ENCODE results near the gene POLR1E.
"Not testable (repeated sequence)": the region's sequence is repeated elsewhere in the genome, so short reads cannot be mapped to it uniquely, and the experiment has no call there.

Gene POLR1E

GRCh38 chr9:37468620-37469019 is 17.1 kb upstream of the POLR1E start:
- no peaks in the 10 kb centered on the region for H3K9me3 ChIP-seq (replicated peaks; ENCODE audit: insufficient read depth, low read length)
- 0 out of 2 replicates have a peak, but pooled peaks cover 6% of the 10 kb centered on the region for H3F3A ChIP-seq (ENCODE audit: insufficient read depth, low read length)
- DNase-seq, result no peak
- H3K4me1 ChIP-seq (ENCODE audit: low read length), result peaks cover 11% of the 10 kb centered on the region; the same call in 1 of the 2 replicates
- no peaks in the 10 kb centered on the region for H4K20me1 ChIP-seq (ENCODE audit: insufficient read depth, low read length)
- no peak overlapping the region for H3K9ac ChIP-seq (ENCODE audit: low read length)
- H3K27ac ChIP-seq (ENCODE audit: low read length), result no peak overlapping the region
- no peaks in the 10 kb centered on the region for H3K27me3 ChIP-seq (replicated peaks; ENCODE audit: insufficient read depth, low read length)
- no peaks in the 10 kb centered on the region for H3K36me3 ChIP-seq (replicated peaks; ENCODE audit: insufficient read depth, low read length)
- H3K79me2 ChIP-seq (ENCODE audit: low read length), result peaks cover 12% of the 10 kb centered on the region
- no peaks in the 10 kb centered on the region for H3K9me2 ChIP-seq (replicated peaks; ENCODE audit: insufficient read depth, low read length)
- H2AFZ ChIP-seq (ENCODE audit: low read length), result no peak overlapping the region
- no peak overlapping the region for H3K4me2 ChIP-seq (ENCODE audit: low read depth, low read length)
- TF ChIP-seq EZH2 (optimal IDR thresholded peaks at IDR 0.05; ENCODE audit: low read depth, low read length) (no peak), EZH2phosphoT487 (IDR thresholded peaks at IDR 0.05; ENCODE audit: low read length) (no peak), CTCF (IDR thresholded peaks at IDR 0.05; ENCODE audit: low read length) (no peak)
- H3K4me3 ChIP-seq (ENCODE audit: low read length), result no peak overlapping the region

- no peaks in the 10 kb centered on the region for H3K79me2 ChIP-seq (ENCODE audit: low read length)
- no peak overlapping the region for H3K27ac ChIP-seq (ENCODE audit: low read length)
- H4K20me1 ChIP-seq (ENCODE audit: insufficient read depth, low read length), result no peaks in the 10 kb centered on the region
- 0 out of 2 replicates have a peak, but pooled peaks cover 4% of the 10 kb centered on the region for H3K4me1 ChIP-seq (ENCODE audit: low read length)
- peak overlapping the region; percentile 57 for H3K4me3 ChIP-seq (ENCODE audit: low read length)
- H3K9me3 ChIP-seq (replicated peaks; ENCODE audit: insufficient read depth, low read length), result no peaks in the 10 kb centered on the region
- no peaks in the 10 kb centered on the region for H3K9me2 ChIP-seq (replicated peaks; ENCODE audit: insufficient read depth, low read length)
- H3K9ac ChIP-seq (ENCODE audit: low read length), result peak overlapping the region; percentile 36; the same call in 1 of the 2 replicates
- no peaks in the 10 kb centered on the region for H3K27me3 ChIP-seq (replicated peaks; ENCODE audit: insufficient read depth, low read length)
- no peaks in the 10 kb centered on the region for H3K36me3 ChIP-seq (replicated peaks; ENCODE audit: insufficient read depth, low read length)
- peak overlapping the region; percentile 81 for H3K4me2 ChIP-seq (ENCODE audit: low read depth, low read length)
- H3F3A ChIP-seq (ENCODE audit: insufficient read depth, low read length), result no peaks in the 10 kb centered on the region
- TF ChIP-seq CTCF (IDR thresholded peaks at IDR 0.05; ENCODE audit: low read length) (no peak), EZH2phosphoT487 (IDR thresholded peaks at IDR 0.05; ENCODE audit: low read length) (no peak), EZH2 (optimal IDR thresholded peaks at IDR 0.05; ENCODE audit: low read depth, low read length) (no peak)
- no peak for DNase-seq
- peak overlapping the region; percentile 67 for H2AFZ ChIP-seq (ENCODE audit: low read length)
These were observed 13.6 kb upstream of the POLR1E start for GRCh38 chr9:37471942-37472684.

GRCh38 chr9:37473982-37474381 is 11.8 kb upstream of the POLR1E start:
- DNase-seq; H3K9me2 ChIP-seq (replicated peaks; ENCODE audit: insufficient read depth, low read length); H3K9me3 ChIP-seq (replicated peaks; ENCODE audit: insufficient read depth, low read length); H3K4me2 ChIP-seq (ENCODE audit: low read depth, low read length); H3K79me2 ChIP-seq (ENCODE audit: low read length); H2AFZ ChIP-seq (ENCODE audit: low read length); H3K36me3 ChIP-seq (replicated peaks; ENCODE audit: insufficient read depth, low read length); H4K20me1 ChIP-seq (ENCODE audit: insufficient read depth, low read length); H3F3A ChIP-seq (ENCODE audit: insufficient read depth, low read length); H3K4me1 ChIP-seq (ENCODE audit: low read length); H3K27ac ChIP-seq (ENCODE audit: low read length); H3K9ac ChIP-seq (ENCODE audit: low read length); H3K4me3 ChIP-seq (ENCODE audit: low read length); H3K27me3 ChIP-seq (replicated peaks; ENCODE audit: insufficient read depth, low read length): not testable (repeated sequence)

GRCh38 chr9:37474438-37474837 is 11.3 kb upstream of the POLR1E start:
- Histone ChIP-seq H3K9me3 (replicated peaks; ENCODE audit: insufficient read depth, low read length) (no peaks in the 10 kb centered on the region), H3K79me2 (ENCODE audit: low read length) (no peaks in the 10 kb centered on the region), H3F3A (ENCODE audit: insufficient read depth, low read length) (no peaks in the 10 kb centered on the region), H3K9me2 (replicated peaks; ENCODE audit: insufficient read depth, low read length) (no peaks in the 10 kb centered on the region), H3K9ac (ENCODE audit: low read length) (no peak overlapping the region), H3K36me3 (replicated peaks; ENCODE audit: insufficient read depth, low read length) (no peaks in the 10 kb centered on the region), H2AFZ (ENCODE audit: low read length) (no peak overlapping the region), H3K4me2 (ENCODE audit: low read depth, low read length) (no peak overlapping the region), H4K20me1 (ENCODE audit: insufficient read depth, low read length) (no peaks in the 10 kb centered on the region), H3K4me1 (ENCODE audit: low read length) (0 out of 2 replicates have a peak, but pooled peaks cover 4% of the 10 kb centered on the region), H3K4me3 (ENCODE audit: low read length) (no peak overlapping the region), H3K27me3 (replicated peaks; ENCODE audit: insufficient read depth, low read length) (peaks cover 6% of the 10 kb centered on the region), H3K27ac (ENCODE audit: low read length) (no peak overlapping the region)
- no peak for TF ChIP-seq EZH2phosphoT487 (IDR thresholded peaks at IDR 0.05; ENCODE audit: low read length)
- TF ChIP-seq CTCF (IDR thresholded peaks at IDR 0.05; ENCODE audit: low read length), result no peak
- TF ChIP-seq EZH2 (optimal IDR thresholded peaks at IDR 0.05; ENCODE audit: low read depth, low read length), result no peak
- no peak for DNase-seq

Data from MM.1S (cell line).